Right forelimb (tissue), 1 donor: Measurements from ENCODE around the gene KCNG4.
"Not testable (repeated sequence)": the region's sequence is repeated elsewhere in the genome, so short reads cannot be mapped to it uniquely, and the experiment has no call there.

ENCODE experiments used
- DNase-seq: peaks from one replicate; pipeline ENCODE4 v3.0.0-alpha.2; 2018

KCNG4 gene

DNA sequence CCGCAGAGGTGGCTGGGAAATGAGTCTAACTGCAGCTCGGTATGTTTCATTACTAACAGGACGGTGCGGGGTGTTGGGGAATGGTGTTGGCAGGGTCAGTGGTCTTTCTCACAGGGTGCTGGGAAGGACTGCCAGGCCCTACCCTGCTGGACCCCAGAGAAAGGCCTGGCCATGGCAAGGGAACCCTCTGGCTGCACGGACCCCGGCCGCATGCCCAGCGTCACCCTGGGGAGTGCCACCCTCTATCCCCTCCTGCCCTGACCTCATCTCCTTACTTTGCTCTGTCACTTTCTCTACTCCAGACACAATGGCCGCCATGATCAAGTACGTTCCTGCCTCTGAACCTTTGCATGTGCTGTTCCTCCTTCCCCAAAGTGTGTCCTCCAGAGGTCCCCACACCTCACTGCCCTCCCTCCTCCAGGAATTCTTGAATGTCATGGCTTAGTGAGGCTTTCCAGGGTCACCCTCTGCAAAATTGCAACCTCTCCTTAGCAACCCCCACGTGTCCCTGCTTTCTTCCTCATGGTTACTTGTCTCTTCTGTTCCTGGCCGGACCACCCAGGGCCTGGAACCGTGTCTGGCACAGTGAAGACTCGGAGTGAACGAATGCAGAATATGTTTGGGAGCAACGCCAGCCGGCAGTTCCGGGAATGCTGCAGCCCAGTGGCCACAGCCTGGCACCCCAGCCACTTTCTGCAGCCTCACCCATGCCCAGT lies 33.7 kb downstream of the KCNG4 start:
- DNase-seq = no peak

DNA sequence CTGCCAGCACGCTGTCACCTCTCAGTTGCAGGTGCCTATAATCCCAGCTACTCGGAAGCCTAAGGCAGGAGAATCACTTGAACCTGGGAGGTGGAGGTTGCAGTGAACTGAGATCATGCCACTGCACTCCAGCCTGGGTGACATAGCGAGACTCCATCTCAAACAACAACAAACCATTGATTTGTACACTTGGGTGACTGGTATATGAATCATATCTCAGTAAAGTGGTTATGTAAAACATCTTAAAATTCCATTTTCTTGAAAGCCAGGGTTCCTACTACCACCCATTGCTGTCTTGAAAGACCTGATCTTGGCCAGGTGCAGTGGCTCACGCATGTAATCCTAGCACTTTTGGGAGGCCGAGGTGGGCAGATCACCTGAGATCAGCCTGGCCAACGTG lies 34.7 kb downstream of the KCNG4 start:
- not testable (repeated sequence) for DNase-seq

DNA sequence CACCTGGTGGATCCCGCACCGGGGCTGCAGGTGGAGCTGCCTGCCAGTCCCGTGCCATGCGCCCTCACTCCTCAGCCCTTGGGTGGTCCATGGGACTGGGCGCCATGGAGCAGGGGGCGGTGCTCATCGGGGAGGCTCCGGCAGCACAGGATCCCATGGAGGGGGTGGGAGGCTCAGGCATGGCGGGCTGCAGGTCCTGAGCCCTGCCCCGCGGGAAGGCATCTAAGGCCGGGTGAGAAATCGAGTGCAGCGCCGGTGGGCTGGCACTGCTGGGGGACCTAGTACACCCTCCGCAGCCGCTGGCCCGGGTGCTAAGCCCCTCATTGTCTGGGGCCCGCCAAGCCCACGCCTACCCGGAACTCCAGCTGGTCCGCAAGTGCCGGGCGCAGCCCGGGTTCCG lies 35.3 kb downstream of the KCNG4 start:
- not testable (repeated sequence) for DNase-seq

DNA sequence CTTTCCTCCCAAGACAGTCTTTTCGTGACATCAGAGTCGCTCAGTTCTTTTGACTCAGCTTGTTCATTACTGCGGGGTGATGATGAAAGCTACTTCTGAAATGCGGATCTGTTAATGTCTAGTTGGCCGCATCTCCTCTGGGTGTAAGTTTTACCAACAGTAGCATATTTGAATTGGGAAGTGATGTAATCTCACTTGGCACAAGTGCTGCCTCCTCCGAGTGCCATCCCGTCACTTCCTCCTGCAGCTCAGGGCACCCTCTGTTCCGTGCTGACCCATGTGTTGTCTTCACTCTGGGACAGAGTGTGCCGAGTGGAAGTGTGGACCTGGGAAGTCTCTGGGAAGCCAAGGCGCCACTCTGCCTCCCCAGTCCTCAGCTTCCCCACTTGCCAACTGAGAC lies 40.0 kb downstream of the KCNG4 start:
- no peak for DNase-seq

DNA sequence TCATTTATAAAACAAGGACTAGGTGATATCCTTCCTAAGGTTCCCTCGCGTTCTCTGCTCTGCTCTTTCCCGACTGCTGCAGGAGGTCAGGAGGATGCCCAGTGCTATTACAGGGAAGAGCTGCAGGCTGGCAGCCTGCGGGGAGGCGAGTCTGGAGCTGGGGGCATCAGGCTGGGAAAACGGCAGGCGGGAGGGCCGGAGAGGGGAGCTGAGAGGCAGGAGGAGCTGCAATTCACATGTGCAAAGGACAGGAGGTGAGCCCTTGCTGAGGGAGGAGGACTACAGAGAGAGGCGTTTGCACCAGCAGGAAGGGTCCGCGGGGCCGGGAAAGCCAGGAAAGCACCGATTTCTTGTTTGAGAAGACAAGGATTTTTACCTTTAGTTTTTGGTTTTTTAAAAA lies 40.7 kb downstream of the KCNG4 start:
- no peak for DNase-seq

DNA sequence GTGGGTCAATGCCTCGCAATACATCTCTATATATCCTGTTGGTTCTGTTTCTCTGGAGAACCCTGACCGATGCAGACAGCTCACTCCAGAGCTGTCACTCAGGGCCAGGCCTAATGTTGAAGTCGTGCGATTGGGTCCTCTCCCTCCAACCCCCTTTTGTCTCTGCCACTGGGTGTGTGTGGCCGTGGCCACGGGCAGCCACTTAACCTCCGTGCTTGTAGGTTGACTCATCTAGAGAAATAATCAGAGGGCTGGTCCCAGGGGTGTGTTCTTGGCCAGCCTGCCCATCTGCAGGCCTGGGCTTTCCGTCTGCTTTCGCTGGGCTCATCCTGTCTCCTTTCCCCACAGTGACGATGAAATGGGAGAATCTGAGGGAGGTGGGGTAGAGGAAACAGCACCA lies 41.4 kb downstream of the KCNG4 start:
- DNase-seq = no peak

DNA sequence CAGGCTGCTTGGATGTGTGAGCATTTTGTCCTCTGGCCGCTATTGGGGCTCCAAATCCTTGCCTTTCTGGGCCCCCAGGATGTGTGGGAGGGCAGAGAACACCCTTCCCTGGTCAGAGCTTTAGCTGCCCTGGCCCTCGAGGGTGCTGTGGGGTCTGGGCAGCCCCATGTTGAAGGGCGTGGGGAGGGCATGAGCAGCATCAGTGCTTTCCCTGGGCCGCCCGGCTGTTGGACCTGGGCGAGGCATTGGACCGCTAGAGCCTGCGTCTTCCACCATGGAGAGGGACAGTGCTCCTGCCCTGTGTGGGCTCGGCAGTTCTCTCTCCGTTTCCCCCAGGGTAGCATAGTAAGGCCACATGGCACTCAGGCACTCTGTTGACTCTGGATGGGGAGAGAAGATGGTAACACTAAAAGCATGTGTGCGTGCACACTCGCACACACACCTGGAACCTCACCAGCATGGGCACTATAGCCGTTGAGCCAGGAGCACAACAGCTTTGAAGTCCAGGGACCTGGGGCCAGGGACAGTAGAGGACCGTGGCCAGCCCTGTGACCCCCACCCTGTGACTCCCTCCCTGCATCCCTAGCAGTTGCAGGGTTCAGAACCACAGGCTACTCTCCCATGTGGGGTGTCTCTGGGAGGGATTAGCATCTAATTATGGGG lies 42.2 kb downstream of the KCNG4 start:
- no peak for DNase-seq

DNA sequence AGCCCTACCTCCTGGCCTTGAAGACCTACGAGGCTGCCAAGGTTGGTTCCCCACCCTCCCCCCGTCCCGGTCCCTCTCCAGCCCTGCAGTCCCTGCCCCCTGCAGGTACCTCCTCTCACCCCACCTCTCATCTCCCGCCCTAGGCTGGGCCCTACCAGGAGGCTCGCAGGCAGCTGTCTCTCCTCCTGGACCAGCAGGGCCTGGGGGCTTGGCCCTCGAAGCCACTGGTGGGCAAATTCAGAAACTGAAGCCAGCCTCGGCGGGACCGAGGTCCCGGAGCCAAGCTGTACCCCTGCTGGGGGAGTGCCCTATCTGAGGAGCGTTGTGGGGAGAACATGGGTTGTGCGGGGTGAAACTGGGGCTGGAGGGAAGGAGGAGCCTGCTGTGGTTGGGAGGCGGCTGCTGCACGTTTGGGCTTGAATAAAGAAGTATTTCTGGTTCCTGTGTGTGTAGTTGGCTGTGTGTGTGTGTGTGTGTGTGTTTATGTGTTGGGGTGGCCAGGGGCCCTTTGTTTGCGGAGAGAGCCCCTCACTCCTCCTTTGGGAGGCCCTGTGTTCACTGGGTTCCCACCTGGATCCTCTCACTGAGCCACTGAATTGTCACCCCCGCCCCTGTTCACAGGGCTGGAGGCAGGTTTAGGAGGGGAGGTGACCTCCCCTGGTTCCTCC lies 43.0 kb downstream of the KCNG4 start:
- DNase-seq = no peak

DNA sequence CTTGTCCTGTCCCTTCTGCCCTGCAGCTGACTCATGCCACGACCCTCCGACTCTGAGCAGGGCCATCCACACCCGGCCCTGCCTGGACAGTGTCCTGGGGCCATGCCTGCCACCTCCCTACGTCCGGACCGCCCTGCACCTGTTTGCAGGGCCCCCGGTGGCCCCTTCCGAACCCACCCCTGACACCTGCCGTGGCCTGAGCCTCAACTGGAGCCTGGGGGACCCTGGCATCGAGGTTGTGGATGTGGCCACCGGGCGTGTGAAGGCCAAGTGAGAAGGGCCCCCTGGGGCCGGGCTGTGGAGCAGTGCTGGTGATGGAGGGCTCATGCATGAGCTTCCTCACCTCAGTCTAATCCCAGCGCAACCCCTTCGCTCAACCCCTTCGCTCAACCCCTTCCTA lies 43.7 kb downstream of the KCNG4 start:
- no peak for DNase-seq

DNA sequence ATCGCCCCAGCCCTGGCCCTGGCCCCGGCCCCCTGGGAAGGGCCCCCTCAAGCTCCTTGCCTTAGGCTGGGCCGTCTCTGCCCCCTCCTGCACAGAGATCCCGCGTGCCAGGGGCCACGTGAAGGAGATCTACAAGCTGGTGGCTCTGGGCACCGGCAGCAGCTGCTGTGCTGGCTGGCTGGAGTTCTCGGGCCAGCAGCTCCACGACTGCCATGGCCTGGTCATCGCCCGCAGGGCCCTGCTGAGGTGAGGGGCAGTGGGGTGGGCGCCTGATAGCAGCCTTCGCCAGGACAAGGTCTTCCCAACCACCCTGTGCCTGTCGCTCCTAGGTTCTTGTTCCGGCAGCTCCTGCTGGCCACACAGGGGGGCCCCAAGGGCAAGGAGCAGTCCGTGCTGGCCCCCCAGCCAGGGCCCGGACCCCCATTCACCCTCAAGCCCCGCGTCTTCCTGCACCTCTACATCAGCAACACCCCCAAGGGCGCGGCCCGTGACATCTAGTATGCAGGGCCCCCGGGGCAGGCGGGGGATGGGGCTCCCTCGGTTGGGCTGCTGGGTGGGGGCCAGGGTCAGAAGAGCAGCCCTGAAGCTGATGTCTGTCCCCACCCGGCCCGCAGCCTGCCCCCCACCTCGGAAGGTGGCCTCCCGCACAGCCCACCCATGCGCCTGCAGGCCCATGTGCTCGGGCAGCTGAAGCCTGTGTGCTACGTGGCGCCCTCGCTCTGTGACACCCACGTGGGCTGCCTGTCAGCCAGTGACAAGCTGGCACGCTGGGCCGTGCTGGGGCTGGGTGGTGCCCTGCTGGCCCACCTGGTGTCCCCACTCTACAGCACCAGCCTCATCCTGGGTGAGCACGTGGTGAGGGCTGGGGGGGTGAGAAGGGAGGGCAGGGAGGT lies 44.4 kb downstream of the KCNG4 start:
- DNase-seq = no peak

DNA sequence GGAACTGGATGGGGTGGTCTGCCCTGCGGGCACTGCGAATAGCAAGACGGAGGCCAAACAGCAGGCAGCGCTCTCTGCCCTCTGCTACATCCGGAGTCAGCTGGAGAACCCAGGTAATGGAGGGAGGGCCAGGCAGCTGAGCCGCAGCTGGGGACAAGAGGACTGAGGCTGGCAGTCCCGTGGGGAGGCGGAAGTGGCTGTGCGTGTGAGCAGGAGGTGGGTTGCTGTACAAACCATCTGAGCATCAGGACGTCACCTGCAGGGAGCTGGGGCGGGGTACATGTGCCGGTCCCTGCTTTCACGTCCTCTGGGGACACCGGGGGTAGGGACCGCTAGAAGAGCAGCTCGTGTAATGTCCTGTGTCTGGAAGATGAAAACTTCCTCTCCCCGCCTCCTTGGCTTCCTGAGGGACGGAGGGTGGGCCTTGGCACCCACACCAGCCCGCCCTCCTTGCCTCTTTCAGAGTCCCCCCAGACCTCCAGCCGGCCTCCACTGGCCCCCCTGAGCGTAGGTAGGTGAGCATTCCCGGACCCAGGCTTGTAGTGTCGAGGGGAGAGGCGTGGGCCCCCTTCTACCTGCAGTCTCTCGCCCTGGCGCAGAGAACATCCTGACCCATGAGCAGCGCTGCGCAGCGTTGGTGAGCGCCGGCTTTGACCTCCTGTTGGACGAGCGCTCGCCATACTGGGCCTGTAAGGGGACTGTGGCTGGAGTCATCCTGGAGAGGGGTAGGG lies 45.2 kb downstream of the KCNG4 start:
- DNase-seq = no peak

DNA sequence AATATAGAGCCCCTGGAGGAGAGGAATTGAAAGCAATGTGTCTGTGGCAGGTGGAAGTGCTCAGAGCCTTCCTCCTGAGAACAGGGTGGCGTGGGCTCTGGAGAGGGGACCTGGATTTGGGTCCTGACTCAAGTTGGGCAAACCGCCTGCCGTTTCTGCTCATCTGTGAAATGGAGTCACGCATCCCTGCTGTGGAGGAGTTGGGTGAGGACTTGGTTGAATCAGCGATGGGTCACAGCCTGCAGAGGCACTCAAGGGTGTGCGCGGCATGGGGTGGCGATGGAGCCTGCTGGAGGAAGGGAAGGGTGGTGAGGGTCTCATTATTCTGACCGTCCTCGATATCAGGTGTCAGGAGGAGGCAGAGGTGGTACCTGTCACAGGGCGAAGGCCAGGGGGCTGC lies 45.8 kb downstream of the KCNG4 start:
- DNase-seq = no peak

DNA sequence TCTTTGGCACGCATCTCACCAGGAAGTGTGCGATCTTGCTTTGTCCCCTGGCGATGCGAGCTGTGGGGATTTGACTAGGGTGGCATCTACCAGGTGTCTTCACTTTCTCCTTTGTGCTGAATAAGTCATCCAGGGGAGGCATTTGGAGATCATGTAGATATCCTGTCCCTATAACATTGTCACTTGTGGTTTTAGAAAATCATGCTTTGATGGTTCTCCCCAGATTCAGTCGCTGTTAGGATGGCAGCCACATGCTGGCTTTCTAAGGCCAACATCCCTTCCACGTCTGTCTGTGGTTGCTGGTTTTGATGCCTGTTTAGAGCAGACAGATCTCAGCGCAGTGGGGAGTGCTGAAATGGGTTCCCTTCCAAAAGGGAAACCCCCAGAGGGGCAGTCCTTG lies 46.3 kb downstream of the KCNG4 start:
- DNase-seq = no peak

DNA sequence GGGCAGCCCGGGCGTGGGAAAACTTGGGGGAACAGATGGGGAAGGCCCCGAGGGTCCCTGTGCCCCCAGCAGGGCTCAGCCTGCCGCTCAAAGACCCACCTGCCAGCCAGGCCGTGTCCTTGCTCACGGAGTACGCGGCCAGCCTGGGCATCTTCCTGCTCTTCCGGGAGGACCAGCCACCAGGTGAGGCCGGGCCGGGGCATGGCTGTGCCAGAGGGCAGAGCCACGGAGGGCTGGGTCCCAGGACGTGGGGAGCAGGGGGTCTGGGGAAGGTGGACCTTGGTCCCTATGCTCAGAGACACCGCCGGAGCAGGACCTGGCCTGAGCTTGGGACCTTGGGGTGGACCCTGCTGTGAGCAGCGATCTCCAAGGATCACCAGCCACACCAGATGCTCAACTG lies 48.3 kb downstream of the KCNG4 start:
- no peak for DNase-seq

DNA sequence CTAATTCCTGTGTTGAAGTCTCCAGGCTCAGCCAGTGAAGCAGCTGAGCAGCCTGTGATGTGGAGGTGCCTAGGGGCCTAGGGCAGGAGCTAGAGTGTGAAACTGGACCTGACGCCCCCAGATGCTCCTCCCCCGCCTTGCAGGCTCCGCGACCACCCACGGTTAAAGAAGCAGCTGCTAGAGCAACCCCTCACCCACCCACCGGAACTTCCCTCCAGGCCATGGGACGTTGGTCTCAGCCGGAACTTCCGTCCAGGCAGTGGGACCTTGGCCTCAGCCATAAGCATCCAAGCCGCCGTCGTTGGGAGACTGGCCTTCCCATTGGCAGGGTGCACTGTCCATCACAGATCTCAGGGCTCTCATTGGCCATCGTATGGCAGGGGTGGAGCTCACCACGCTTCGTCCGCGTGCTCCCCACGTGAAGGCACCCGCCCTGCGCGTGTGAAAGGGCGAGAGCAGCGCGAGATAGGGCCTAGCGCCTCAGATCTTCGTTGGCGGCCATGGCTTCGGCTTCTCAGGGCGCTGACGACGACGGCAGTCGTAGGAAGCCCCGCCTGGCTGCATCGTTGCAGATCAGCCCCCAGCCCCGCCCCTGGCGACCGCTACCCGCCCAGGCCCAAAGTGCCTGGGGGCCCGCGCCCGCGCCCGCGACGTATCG lies 49.0 kb downstream of the KCNG4 start, which contains the start of gene ADAD2:
TSS of gene ADAD2 (plus strand) at position 427 of the 658 bp plus-strand sequence. CDS start at position 501, 74 bp downstream.
- no peak for DNase-seq

DNA sequence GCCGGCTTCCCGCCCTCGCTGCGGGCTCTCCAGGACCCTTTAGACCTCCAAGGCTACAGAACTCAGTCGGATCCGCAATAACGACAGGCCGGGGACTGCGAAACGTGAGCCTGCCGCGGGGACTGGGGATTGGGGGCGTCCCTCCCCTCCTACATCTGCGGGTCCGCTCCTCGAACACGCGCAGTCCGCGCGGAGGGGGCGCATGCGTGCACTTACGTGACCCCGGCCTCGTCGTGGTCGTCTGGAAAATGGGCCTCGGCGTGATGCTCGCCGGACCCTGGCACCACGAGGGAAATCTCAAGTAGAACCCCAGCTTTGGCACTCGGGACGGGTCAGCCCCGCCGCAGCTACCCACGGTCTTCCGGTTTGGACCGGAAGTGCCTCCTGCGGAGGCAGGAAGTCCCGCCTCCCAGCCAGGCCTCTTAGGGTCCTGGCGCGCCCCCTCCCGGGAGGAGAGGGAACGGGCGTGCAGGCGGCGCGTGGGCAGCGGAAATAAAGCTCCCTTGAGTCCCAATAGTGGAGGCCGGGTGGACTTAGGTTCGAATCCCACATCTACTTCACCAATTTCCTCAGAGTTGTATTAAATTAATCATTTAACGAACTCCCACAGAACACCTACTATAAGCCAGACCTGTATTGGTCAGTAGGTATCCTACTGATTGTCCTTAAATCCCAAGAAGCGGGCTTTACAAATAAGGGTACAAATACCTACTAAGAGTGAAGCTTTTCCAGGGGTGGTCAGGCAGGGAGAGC lies 53.0 kb downstream of the KCNG4 start, which contains the start of gene TAF1C:
TSS of gene TAF1C (minus strand) at position 373 of the 753 bp plus-strand sequence. CDS start 2,069 bp downstream, outside the sequence.
- DNase-seq = peak; percentile 93

DNA sequence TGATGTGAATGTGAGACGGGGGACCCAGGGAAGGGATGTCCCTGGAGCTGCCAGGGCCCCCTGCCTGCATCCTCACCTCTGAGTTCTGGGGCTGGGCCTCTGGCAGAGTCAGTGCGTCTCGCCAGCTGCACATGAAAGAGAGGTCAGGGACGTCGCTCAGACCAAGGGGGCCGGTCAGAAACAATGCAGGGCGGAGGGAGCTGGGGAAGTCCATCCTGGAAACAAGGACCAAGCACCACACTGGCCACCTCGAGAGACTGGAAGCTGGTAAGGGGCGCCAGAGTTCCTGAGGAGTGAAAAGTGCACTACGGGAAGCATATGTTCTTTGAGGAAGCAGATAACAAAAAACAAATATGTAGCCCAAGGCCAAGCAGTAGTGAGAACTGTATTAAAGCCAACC lies 55.0 kb downstream of the KCNG4 start:
- DNase-seq = no peak

DNA sequence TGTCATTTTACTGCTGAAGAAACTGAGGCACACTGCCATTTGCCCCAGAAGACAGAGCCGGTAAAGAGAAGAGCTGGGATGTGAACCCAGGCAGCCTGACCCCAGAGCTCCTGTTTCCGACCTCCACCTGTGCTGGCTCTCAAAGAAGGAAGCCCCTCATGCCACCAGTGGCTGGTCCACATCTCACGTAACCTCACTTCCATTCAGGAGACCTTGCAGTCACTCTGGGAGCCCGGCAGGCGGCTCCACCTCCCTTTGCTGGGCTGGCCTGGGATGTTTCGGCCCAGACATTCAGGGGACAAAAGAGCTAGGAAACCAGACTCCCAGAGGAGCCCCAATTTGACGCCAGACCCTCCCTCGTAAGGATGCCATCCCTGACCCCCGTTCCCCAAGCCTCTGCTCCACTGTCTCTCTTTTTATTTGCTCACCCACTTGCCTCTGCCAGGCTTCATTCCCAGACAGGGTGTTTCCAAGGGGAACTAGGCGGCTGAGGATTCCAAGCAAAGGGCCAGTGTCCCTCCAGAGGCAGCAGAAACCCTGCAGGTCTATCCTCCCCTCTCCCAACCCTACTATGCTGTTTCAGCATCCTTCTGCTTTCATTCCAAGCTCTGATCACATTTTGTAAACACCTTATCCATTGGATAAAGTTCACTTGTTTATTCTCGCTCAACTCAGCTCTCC lies 55.8 kb downstream of the KCNG4 start:
- DNase-seq = no peak

DNA sequence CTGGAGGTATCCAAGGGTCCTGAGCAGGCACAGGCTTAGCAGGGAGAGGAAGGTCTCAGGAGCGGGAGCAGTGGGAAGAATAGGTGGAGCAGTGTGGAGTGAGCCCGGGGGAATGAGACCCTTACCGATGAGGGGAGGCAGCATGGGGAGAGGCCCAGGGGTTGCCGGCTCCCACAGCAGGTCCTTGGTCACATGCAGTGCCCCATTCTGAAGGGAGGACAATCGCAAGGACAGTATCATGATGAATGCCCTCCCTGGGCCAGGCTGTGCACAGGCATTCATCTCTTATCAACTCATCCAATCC lies 56.3 kb downstream of the KCNG4 start:
- no peak for DNase-seq
